Lower lobe of right lung (tissue), 2 donors: ENCODE measurements around the gene KCNJ6. TPM values are rescaled to one million over a fixed set of nuclear protein-coding genes. Genes with fewer than 3 reads are reported as not detected.

Experiments used
- ATAC-seq, 2 donors: fragments of 200-7000 bp; cut with Tn5 transposase; one replicate each; pipeline ENCODE4 v1.9.1; 2020 to 2022; ENCODE audit warnings: mild to moderate bottlenecking in 2 of 2, moderate library complexity in 2 of 2
- DNase-seq: peaks from one replicate; pipeline ENCODE4 v3.0.0-alpha.2; 2020
- H3K27ac ChIP-seq: fragments of 200-600 bp; one replicate; pipeline ENCODE4 v1.8.0; 2022
- H3K27me3 ChIP-seq: fragments of 200-600 bp; one replicate; pipeline ENCODE4 v1.8.0; 2022; ENCODE audit warnings: low read depth
- H3K36me3 ChIP-seq: fragments of 200-600 bp; one replicate; pipeline ENCODE4 v1.8.0; 2022; ENCODE audit warnings: mild to moderate bottlenecking
- H3K4me1 ChIP-seq: fragments of 200-600 bp; one replicate; pipeline ENCODE4 v1.8.0; 2022
- H3K4me3 ChIP-seq: fragments of 200-600 bp; one replicate; pipeline ENCODE4 v1.8.0; 2022; ENCODE audit warnings: mild to moderate bottlenecking
- H3K9me3 ChIP-seq: fragments of 200-600 bp; one replicate; pipeline ENCODE4 v1.8.0; 2022
- intact Hi-C: fragments of 100-400 bp; cut with DNase I; formaldehyde crosslinking; loops from one replicate; pipeline ENCODE4 v1.11.0; 2022
- total RNA-seq: library from RNA; stranded (reverse); fragmentation: NEBNext Ultra II Directional; extraction: Animal tissue kit (Norgen Biotek cat#: 25700); gene quantifications from one replicate; pipeline ENCODE4 v1.2.1, GENCODE V29; 2021
- TF ChIP-seq, protein P1 (sequence below): fragments of 200-600 bp; IDR thresholded peaks from one replicate; pipeline ENCODE4 v1.8.0; 2022; ENCODE audit warnings: antibody characterized with exemption, mild to moderate bottlenecking
- donor health status: DM: no; HTN: yes; CAD: no; lungs with severe emphysema.

The KCNJ6 gene
- total RNA-seq, 1 donor from 2014 or later, result 0.09 TPM

DNA sequence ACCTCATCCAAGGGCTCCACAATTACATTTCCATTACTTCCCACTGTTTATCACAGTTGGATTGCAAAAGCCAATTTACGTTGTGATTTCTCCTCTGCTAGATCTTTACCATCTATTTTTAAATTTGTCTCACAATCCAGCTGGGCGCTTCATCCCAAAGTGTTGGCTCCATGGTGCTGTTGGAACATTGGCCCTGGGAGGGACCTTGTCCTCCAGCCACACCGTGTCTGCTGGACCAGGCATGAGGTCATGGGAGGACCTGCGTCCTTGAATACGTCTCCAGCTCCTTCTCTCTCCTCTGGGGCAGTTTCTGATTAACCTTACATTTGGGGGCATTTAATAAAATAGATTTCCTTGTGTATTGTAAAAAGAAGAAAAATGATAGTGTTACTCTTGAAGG is 125.4 kb downstream of the KCNJ6 start:
- H3K27me3 ChIP-seq, result no peaks in the 10 kb centered on the region
- intact Hi-C loops, result no loop called here
- TF ChIP-seq, protein P1, sequence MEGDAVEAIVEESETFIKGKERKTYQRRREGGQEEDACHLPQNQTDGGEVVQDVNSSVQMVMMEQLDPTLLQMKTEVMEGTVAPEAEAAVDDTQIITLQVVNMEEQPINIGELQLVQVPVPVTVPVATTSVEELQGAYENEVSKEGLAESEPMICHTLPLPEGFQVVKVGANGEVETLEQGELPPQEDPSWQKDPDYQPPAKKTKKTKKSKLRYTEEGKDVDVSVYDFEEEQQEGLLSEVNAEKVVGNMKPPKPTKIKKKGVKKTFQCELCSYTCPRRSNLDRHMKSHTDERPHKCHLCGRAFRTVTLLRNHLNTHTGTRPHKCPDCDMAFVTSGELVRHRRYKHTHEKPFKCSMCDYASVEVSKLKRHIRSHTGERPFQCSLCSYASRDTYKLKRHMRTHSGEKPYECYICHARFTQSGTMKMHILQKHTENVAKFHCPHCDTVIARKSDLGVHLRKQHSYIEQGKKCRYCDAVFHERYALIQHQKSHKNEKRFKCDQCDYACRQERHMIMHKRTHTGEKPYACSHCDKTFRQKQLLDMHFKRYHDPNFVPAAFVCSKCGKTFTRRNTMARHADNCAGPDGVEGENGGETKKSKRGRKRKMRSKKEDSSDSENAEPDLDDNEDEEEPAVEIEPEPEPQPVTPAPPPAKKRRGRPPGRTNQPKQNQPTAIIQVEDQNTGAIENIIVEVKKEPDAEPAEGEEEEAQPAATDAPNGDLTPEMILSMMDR, result no peak
- H3K4me1 ChIP-seq, result no peaks in the 10 kb centered on the region
- no peak overlapping the region for H3K4me3 ChIP-seq
- H3K27ac ChIP-seq, result no peak overlapping the region
- H3K36me3 ChIP-seq, result no peaks in the 10 kb centered on the region
- ATAC-seq, result no peak
- no peaks in the 10 kb centered on the region for H3K9me3 ChIP-seq
- DNase-seq, result no peak

- no peaks in the 10 kb centered on the region for H3K27me3 ChIP-seq
- intact Hi-C loops, result no loop called here
- ATAC-seq (no peak), DNase-seq (no peak)
- H3K36me3 ChIP-seq, result no peaks in the 10 kb centered on the region
- H3K4me3 ChIP-seq, result no peak overlapping the region
- TF ChIP-seq, protein P1, result no peak
- H3K27ac ChIP-seq, result no peak overlapping the region
- H3K4me1 ChIP-seq, result no peaks in the 10 kb centered on the region
- H3K9me3 ChIP-seq, result no peaks in the 10 kb centered on the region
These were observed 127.8 kb downstream of the KCNJ6 start for GRCh38 chr21:37788503-37788902.

- TF ChIP-seq, protein P1, result no peak
- H3K27ac ChIP-seq, result no peak overlapping the region
- no peaks in the 10 kb centered on the region for H3K9me3 ChIP-seq
- no peaks in the 10 kb centered on the region for H3K4me1 ChIP-seq
- ATAC-seq, result no peak
- no peak overlapping the region for H3K4me3 ChIP-seq
- no peaks in the 10 kb centered on the region for H3K27me3 ChIP-seq
- intact Hi-C loops, result no loop called here
- no peak for DNase-seq
- H3K36me3 ChIP-seq, result no peaks in the 10 kb centered on the region
These were observed 128.8 kb downstream of the KCNJ6 start for GRCh38 chr21:37787456-37787855.

DNA sequence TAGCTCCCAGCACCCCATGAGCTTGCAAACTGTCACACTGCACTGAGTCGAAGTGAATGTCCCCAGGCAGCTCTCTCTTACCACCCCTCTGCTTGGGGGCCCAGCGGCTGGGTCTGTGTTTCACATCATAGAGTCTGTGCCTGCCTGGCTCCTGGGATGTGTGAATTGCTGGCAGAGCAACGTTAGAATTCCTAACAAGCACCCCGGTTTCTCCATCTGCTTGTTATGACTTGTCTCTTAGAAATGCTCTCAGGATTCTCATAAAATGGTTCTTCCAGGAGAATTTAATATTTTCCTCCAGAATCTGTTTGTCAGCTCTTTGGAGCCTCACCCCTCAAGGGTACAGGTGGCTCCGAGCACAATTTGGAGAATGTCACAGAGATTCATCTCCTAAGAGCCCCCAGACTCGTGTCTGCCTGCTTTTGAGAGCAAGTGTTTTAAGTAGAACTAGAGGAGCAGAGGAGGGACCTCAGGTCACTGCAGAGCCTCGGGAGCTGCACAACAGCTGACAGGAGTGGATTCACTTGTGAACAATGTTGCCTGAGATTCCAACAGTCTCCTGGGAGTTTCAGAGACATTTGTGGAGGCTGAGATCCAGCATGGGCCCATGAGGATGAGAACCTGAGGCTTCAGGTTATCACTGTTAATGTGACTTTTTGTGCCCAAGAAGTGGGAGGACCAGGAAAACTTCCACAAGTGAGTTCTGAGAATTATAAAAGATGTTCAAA is 131.5 kb downstream of the KCNJ6 start:
- TF ChIP-seq, protein P1, result no peak
- ATAC-seq, result no peak

DNA sequence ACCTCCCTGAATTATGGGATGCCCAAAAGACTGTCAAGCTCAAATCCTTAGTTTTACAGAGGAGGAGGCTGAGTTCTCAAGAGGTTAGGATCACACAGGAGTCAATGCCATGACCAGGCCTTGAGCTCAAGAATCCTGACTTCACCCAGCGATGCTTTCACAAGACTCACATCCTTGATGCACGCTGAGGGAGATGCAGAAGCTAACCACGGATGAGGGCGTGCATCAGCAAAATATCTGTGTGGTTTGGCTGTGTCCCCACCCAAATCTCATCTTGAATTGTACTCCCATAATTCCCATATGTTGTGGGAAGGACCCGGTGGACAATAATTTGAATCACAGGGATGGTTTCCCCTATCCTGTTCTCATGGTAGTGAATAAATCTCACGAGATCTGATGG is 133.2 kb downstream of the KCNJ6 start:
- no peak overlapping the region for H3K4me3 ChIP-seq
- H3K9me3 ChIP-seq, result no peaks in the 10 kb centered on the region
- no peak overlapping the region for H3K27ac ChIP-seq
- no peak for ATAC-seq
- no peak for DNase-seq
- H3K27me3 ChIP-seq, result no peaks in the 10 kb centered on the region
- no peaks in the 10 kb centered on the region for H3K4me1 ChIP-seq
- TF ChIP-seq, protein P1, result no peak
- intact Hi-C loops, result no loop called here
- no peaks in the 10 kb centered on the region for H3K36me3 ChIP-seq

More for the DNA sequence above, 131.5 kb downstream of the KCNJ6 start:
- Histone ChIP-seq H3K36me3 (no peaks in the 10 kb centered on the region), H3K4me1 (no peaks in the 10 kb centered on the region), H3K9me3 (no peaks in the 10 kb centered on the region), H3K27ac (no peak overlapping the region), H3K4me3 (no peak overlapping the region), H3K27me3 (no peaks in the 10 kb centered on the region)
- intact Hi-C loops, result no loop called here
- no peak for DNase-seq
